ENCODE measurements around the gene PPHLN1. TPM values are rescaled to one million over a fixed set of nuclear protein-coding genes. Genes with fewer than 3 reads are reported as not detected.

The PPHLN1 gene
- total RNA-seq, 2 donors from 2014 or later: 66.6 to 77.6 TPM

DNA sequence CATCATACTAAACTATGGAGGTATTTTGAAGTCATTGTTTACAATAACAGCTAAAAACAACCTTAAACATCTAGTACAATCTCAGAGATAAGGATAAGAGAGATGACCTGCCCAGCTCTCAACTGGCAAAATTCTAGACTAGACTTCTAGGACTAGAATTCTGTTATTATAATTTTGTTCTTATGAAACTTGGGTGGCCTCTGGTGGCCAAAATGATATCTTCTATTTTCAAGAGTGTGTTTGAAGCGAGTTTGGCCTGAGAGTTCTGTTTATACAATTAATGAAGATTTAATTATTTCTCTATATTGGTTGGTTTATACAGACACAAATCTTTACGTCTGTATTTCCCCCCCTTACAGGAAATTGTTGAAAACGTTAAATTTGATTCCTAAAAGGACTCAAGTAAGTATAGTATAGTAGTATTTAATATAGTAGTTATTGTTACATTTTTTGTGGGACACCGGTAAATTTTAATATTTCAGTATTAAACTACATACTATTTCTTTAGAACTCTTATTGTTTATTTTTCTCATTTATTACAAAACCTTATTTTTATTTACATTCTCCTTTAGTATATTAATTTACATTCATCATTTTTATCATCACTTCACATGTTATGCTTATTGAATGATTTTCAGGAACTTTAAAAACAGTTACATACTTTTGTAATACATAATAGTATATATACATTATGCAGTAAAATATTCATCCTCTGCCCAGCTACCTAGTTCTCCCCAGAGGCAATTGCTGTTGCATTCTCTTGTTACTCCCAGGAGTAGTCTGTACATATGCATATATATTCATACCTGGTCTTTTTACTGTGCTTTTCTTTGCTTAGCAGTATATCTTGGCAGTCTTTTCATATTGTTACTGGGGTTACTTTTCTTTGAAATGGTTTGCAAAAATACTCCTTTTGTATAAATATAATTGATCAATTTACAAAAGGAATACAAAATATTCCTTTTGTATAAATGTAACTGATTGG, 6.6 kb downstream of the PPHLN1 start:
- H3K36me3 Mint-ChIP-seq (ENCODE audit: low read depth): peaks cover 14% of the 10 kb centered on the region
- H3K4me1 ChIP-seq (ENCODE audit: control insufficient read depth, insufficient read depth, low read length): no peaks in the 10 kb centered on the region
- H3K36me3 ChIP-seq (ENCODE audit: control insufficient read depth, insufficient read depth, low read length): peaks cover 16% of the 10 kb centered on the region
- no peak overlapping the region for H3K27ac ChIP-seq (ENCODE audit: low read depth, low read length)
- no peaks in the 10 kb centered on the region for H3K27me3 ChIP-seq (ENCODE audit: control insufficient read depth, insufficient read depth, low read length, poor library complexity, severe bottlenecking)
- H3K4me3 ChIP-seq (ENCODE audit: low read length): no peak overlapping the region
- H3K27me3 Mint-ChIP-seq (ENCODE audit: insufficient read depth): no peaks in the 10 kb centered on the region
- H3K27ac Mint-ChIP-seq: no peak overlapping the region
- DNase-seq: no peak
- H3K4me1 Mint-ChIP-seq: peaks cover 13% of the 10 kb centered on the region
- no peaks in the 10 kb centered on the region for H3K9me3 Mint-ChIP-seq
- 67% methylated on average over 1 of the region's 4 CpGs; no CpG with 5 or more reads in 1 of the 2 experiments for WGBS, 2 experiments (ENCODE audit: insufficient coverage in 1 of 2, insufficient read length in 1 of 2)
- TF ChIP-seq, protein P1, sequence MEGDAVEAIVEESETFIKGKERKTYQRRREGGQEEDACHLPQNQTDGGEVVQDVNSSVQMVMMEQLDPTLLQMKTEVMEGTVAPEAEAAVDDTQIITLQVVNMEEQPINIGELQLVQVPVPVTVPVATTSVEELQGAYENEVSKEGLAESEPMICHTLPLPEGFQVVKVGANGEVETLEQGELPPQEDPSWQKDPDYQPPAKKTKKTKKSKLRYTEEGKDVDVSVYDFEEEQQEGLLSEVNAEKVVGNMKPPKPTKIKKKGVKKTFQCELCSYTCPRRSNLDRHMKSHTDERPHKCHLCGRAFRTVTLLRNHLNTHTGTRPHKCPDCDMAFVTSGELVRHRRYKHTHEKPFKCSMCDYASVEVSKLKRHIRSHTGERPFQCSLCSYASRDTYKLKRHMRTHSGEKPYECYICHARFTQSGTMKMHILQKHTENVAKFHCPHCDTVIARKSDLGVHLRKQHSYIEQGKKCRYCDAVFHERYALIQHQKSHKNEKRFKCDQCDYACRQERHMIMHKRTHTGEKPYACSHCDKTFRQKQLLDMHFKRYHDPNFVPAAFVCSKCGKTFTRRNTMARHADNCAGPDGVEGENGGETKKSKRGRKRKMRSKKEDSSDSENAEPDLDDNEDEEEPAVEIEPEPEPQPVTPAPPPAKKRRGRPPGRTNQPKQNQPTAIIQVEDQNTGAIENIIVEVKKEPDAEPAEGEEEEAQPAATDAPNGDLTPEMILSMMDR (conservative IDR thresholded peaks at IDR 0.05): peak; percentile 73
- H3K9me3 ChIP-seq (ENCODE audit: control insufficient read depth, low read length): no peaks in the 10 kb centered on the region
- H3K9ac ChIP-seq (ENCODE audit: extremely low read depth, low read length, poor library complexity, severe bottlenecking): no peak overlapping the region
- H3K4me3 Mint-ChIP-seq: no peak overlapping the region

DNA sequence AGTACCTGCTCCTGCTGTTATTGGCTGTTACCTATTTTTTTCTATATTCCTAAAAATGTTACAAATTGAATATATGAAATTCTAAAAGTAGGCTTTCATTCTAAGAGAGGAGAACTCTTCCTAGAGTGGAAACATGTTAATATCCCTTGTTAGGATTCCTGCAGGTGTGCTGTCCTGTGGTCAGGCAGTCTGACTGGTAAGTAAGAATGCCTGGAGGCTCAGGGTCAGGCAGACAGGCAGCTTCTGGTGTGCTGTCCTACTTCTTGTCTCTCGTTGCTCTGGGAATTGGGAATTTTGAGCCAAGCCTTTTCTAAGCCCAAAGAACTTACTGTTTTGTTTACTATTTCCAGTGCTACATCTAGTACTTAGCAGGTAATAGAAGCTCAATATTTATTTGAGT, 10.3 kb downstream of the PPHLN1 start:
- no peak overlapping the region for H3K4me3 Mint-ChIP-seq
- H3K27ac ChIP-seq (ENCODE audit: low read depth, low read length): no peak overlapping the region
- H3K27me3 ChIP-seq (ENCODE audit: control insufficient read depth, insufficient read depth, low read length, poor library complexity, severe bottlenecking): no peaks in the 10 kb centered on the region
- no peaks in the 10 kb centered on the region for H3K9me3 ChIP-seq (ENCODE audit: control insufficient read depth, low read length)
- H3K4me1 Mint-ChIP-seq: peaks cover 3% of the 10 kb centered on the region
- no peak for DNase-seq
- 100% methylated on average over 1 of the region's 1 CpG for WGBS, 2 experiments (ENCODE audit: insufficient coverage in 1 of 2, insufficient read length in 1 of 2)
- no peak overlapping the region for H3K27ac Mint-ChIP-seq
- no peak overlapping the region for H3K4me3 ChIP-seq (ENCODE audit: low read length)
- no peak overlapping the region for H3K9ac ChIP-seq (ENCODE audit: extremely low read depth, low read length, poor library complexity, severe bottlenecking)
- H3K27me3 Mint-ChIP-seq (ENCODE audit: insufficient read depth): no peaks in the 10 kb centered on the region
- no peaks in the 10 kb centered on the region for H3K4me1 ChIP-seq (ENCODE audit: control insufficient read depth, insufficient read depth, low read length)
- no peaks in the 10 kb centered on the region for H3K9me3 Mint-ChIP-seq
- peaks cover 22% of the 10 kb centered on the region for H3K36me3 Mint-ChIP-seq (ENCODE audit: low read depth)
- TF ChIP-seq, protein P1 (conservative IDR thresholded peaks at IDR 0.05): no peak
- peaks cover 27% of the 10 kb centered on the region for H3K36me3 ChIP-seq (ENCODE audit: control insufficient read depth, insufficient read depth, low read length)

DNA sequence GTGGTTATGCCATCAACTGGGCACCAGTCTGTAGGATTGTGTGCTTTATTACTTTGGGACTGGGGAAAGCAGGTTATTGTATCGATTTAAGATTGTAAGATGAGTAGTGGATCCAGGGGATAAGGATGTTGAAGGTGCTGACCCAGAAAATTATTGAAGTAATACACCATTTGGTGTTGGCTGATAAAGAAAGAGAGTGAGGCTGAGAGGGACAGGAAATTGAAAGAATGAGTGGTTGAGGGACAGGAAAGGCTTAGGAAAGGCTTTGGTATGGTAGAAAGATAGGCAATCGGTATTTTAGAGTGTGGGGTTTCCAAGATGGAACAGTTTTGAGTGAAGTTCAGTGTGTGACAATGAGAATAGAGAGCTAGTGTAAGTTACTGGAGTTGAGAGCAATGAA, 12.3 kb downstream of the PPHLN1 start:
- Histone ChIP-seq H3K27me3 (ENCODE audit: control insufficient read depth, insufficient read depth, low read length, poor library complexity, severe bottlenecking) (no peaks in the 10 kb centered on the region), H3K9ac (ENCODE audit: extremely low read depth, low read length, poor library complexity, severe bottlenecking) (no peak overlapping the region), H3K9me3 (ENCODE audit: control insufficient read depth, low read length) (no peaks in the 10 kb centered on the region), H3K36me3 (ENCODE audit: control insufficient read depth, insufficient read depth, low read length) (peaks cover 41% of the 10 kb centered on the region), H3K4me1 (ENCODE audit: control insufficient read depth, insufficient read depth, low read length) (no peaks in the 10 kb centered on the region), H3K4me3 (ENCODE audit: low read length) (no peak overlapping the region), H3K27ac (ENCODE audit: low read depth, low read length) (no peak overlapping the region)
- Mint-ChIP-seq H3K4me1 (peaks cover 3% of the 10 kb centered on the region), H3K9me3 (no peaks in the 10 kb centered on the region), H3K27me3 (ENCODE audit: insufficient read depth) (no peaks in the 10 kb centered on the region), H3K36me3 (ENCODE audit: low read depth) (peaks cover 26% of the 10 kb centered on the region), H3K27ac (peak overlapping the region; percentile 0), H3K4me3 (no peak overlapping the region)
- 92 to 100% methylated on average over 2 of the region's 2 CpGs for WGBS, 2 experiments (ENCODE audit: insufficient coverage in 1 of 2, insufficient read length in 1 of 2)
- TF ChIP-seq, protein P1 (conservative IDR thresholded peaks at IDR 0.05): no peak
- no peak for DNase-seq

All from endodermal cell (in vitro differentiated cells).